ENCODE measurements around the gene GNG12.

DNA sequence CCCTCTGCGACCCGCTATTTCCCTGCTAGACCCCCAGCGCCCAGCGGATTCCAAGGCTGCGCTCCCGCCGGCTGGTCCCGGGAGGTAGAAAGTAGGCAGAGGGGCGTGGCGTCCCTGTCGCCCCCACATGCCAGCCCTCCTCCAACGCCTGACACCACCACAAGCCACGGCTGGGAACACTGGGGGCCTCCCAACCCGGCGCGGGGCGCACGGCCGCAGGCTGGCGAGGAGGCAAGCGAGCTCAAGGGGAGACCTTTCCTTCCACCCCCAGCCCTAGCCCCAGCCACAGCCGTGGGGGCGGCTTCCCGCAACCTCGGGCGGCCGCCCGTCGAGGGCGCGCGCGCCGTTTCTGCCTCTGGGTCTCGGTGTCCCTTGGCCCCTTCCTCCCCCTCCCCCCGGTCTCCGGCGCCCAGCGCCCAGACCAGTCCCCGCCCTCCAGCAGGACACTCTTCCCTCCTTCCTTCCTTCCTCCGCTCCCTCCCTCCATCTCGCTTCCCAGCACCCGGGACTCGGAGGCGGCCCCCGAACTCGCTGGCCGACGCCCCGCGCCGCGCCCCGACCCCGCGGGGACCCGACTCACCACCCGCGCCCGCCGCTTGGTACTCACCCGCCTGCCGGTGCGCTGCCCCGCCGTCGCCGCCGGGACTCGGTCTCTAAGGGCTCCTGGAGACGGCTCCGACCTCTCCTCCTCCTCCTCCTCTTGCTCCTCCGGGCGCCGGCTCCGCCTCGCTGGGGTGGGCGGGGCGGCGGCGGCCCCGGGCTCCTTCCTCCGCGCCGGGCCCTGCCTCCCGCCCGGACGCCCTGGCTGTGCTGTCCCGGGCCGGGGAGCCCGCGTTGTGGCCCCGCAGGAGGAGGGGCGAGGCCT is at the start of gene GNG12:
- TF ChIP-seq POLR2A (IDR thresholded peaks at IDR 0.05) = no peak
- TF ChIP-seq, protein P1, sequence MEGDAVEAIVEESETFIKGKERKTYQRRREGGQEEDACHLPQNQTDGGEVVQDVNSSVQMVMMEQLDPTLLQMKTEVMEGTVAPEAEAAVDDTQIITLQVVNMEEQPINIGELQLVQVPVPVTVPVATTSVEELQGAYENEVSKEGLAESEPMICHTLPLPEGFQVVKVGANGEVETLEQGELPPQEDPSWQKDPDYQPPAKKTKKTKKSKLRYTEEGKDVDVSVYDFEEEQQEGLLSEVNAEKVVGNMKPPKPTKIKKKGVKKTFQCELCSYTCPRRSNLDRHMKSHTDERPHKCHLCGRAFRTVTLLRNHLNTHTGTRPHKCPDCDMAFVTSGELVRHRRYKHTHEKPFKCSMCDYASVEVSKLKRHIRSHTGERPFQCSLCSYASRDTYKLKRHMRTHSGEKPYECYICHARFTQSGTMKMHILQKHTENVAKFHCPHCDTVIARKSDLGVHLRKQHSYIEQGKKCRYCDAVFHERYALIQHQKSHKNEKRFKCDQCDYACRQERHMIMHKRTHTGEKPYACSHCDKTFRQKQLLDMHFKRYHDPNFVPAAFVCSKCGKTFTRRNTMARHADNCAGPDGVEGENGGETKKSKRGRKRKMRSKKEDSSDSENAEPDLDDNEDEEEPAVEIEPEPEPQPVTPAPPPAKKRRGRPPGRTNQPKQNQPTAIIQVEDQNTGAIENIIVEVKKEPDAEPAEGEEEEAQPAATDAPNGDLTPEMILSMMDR (IDR thresholded peaks at IDR 0.05) = no peak

All from testis (tissue), 2 donors.